NCI-H2227 treated with DMSO at 0.1 percent for 48 hours (cell line): Measurements from ENCODE around the gene ITPR1.
A peak's percentile ranks its signal among the peaks of the same experiment; 100 is the strongest.
"Not testable (repeated sequence)": the region's sequence is repeated elsewhere in the genome, so short reads cannot be mapped to it uniquely, and the experiment has no call there.

Experiments
- DNase-seq: peaks from one replicate; lab custom pipeline; 2025; lab: John Stamatoyannopoulos, UW

Gene ITPR1

GRCh38 chr3:4493014-4493940 lies at the start of gene ITPR1:
Gene ITPR1, plus strand, starts transcription at chr3:4493348. Its CDS starts 23,144 bp downstream, at chr3:4516492.
- DNase-seq: peak; percentile 94

GRCh38 chr3:4447295-4447999 lies 45.7 kb upstream of the ITPR1 start:
- no peak for DNase-seq

- no peak for DNase-seq
Observed at GRCh38 chr3:4448187-4448586, 45.0 kb upstream of the ITPR1 start.

GRCh38 chr3:4449043-4449805 lies 43.9 kb upstream of the ITPR1 start:
- DNase-seq: no peak

GRCh38 chr3:4454142-4454541 lies 39.0 kb upstream of the ITPR1 start:
- no peak for DNase-seq

- DNase-seq: not testable (repeated sequence)
Observed at GRCh38 chr3:4456780-4457179, 36.4 kb upstream of the ITPR1 start.

- no peak for DNase-seq
Observed at GRCh38 chr3:4458961-4459360, 34.2 kb upstream of the ITPR1 start.

- DNase-seq: no peak
Observed at GRCh38 chr3:4460334-4460733, 32.8 kb upstream of the ITPR1 start.

GRCh38 chr3:4461468-4462090 lies 31.6 kb upstream of the ITPR1 start:
- no peak for DNase-seq

- no peak for DNase-seq
Observed at GRCh38 chr3:4462369-4463040, 30.6 kb upstream of the ITPR1 start.

- no peak for DNase-seq
Observed at GRCh38 chr3:4464576-4464975, 28.6 kb upstream of the ITPR1 start.

GRCh38 chr3:4466741-4467521 lies 26.2 kb upstream of the ITPR1 start, which contains the start of gene SUMF1:
Gene SUMF1, minus strand, starts transcription at chr3:4467269. Its CDS starts 24 bp downstream, at chr3:4467245.
- DNase-seq: peak; percentile 63

- DNase-seq: no peak
Observed at GRCh38 chr3:4467522-4467867, 25.7 kb upstream of the ITPR1 start.

GRCh38 chr3:4471907-4472306 lies 21.2 kb upstream of the ITPR1 start:
- no peak for DNase-seq

- DNase-seq: no peak
Observed at GRCh38 chr3:4472312-4472711, 20.8 kb upstream of the ITPR1 start.

- no peak for DNase-seq
Observed at GRCh38 chr3:4472766-4473165, 20.4 kb upstream of the ITPR1 start.

- no peak for DNase-seq
Observed at GRCh38 chr3:4474683-4475490, 18.3 kb upstream of the ITPR1 start.

- no peak for DNase-seq
Observed at GRCh38 chr3:4475804-4476203, 17.3 kb upstream of the ITPR1 start.

GRCh38 chr3:4476496-4476895 lies 16.7 kb upstream of the ITPR1 start:
- no peak for DNase-seq

- no peak for DNase-seq
Observed at GRCh38 chr3:4478261-4478660, 14.9 kb upstream of the ITPR1 start.
